ENCODE measurements around the gene PSEN2.
"Not testable (repeated sequence)": the region's sequence is repeated elsewhere in the genome, so short reads cannot be mapped to it uniquely, and the experiment has no call there.

PSEN2 gene

DNA sequence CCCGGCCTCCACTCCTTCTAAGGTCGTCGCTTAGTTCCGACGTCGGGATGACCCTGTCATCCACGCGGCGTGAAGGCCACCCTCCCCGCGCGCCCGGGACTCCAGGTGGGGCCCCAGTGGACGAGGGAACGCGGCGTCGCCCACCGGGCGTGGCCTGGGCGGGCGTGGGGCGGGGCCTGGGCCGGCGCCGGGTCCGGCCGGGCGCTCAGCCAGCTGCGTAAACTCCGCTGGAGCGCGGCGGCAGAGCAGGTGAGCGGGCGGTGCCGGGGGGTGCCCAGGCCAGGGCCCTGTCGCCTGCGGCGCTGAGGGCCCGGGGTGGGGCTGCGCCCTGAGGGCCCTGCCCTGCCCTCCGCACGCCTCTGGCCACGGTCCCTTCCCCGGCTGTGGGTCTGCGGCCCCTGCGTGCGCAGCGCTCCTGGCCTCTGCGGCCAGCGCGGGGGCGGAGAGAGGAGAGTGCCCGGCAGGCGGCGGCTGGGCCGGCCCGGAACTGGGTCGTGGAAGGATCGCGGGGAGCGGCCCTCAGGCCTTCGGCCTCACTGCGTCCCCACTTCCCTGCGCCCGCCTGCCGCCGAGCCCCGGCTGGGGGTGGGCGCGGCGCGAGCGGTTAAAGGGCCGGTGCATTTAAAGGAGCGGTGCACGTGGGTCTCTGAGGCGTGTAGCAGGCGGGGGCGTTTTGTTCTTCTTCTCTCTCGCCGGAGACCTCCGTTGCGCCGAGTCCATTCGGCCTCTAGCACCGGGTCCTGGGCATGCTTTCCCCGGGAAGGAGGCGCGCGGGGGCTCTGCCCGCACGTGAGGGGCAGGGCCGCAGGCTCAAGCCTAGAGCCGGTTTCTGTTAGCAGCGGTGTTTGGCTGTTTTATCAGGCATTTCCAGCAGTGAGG is at the start of gene PSEN2:
Gene PSEN2, plus strand, starts transcription at position 216 of the 879 bp plus-strand sequence. CDS start 11,292 bp downstream, outside the sequence.
- DNase-seq = peak; percentile 75

DNA sequence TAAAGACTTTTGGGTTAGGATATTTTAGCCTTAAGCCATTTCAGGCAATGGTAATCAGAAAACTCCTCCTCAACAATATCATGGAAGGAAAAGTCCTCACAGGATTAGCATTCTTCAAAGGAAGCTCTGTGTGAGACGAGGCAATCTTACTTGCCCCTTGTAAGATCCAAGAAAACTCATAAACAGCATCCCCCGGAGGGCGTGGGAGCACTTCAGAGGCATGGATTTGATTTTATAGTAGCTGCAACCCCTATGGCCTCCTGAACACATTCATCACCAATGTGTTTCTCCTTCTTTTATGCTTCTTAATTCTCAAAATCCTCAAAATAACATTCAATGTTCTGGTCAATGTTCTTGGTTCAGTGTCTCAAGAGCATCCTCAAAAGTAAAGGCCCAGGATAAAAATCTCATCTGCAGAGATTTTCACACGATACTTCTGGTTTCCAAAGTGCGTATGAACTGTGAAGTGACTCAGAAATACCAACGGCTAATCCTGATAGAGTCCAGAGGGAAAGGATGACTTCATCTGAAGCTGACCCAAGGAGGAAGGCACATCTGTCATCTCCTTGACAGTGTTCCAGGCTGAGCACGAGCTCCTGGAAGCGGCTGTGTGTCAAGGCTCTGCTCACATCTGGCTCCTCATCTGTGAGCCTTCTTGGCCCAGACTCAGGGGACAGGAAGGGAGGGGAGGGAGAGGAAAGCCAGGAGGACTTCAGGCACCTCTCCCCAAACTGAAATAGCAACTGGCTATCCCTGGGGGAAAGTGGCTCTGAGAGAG is 49.3 kb upstream of the PSEN2 start:
- DNase-seq = peak; percentile 42

DNA sequence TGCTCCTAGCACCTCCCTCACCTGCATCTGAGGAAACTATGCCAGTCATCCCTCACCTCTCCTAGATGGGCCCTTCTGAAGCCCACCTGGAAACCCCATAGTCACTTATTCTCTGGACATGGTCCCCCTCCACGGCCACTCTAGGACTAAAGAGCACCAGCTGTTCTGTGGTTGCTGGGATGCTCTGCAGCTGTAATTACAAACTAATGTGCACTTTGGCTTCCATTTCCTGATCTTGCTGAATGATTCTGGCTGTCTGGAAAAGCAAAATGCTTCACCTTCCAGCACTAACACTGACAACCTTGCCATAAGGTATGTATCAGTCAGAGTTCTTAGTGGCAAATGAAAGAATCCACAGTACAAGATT is 48.7 kb upstream of the PSEN2 start:
- DNase-seq = no peak

DNA sequence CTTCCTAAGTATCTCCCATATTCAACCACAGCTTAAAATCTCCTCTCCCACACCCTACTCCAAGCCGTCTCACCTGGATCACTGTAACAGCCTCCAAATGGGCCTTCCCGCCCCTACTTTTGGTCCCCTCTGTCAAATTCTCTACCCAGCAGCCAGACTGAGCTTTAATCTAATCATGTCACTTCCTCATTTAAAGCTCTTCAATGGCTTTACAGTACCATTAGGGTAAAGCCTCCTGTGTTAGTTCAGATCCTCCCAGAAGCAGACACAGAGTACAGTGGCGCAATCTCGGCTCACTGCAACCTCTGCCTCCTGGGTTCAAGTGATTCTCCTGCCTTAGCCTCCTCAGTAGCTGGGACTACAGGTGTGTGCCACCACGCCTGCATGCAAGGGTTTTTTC is 46.8 kb upstream of the PSEN2 start:
- DNase-seq = no peak

DNA sequence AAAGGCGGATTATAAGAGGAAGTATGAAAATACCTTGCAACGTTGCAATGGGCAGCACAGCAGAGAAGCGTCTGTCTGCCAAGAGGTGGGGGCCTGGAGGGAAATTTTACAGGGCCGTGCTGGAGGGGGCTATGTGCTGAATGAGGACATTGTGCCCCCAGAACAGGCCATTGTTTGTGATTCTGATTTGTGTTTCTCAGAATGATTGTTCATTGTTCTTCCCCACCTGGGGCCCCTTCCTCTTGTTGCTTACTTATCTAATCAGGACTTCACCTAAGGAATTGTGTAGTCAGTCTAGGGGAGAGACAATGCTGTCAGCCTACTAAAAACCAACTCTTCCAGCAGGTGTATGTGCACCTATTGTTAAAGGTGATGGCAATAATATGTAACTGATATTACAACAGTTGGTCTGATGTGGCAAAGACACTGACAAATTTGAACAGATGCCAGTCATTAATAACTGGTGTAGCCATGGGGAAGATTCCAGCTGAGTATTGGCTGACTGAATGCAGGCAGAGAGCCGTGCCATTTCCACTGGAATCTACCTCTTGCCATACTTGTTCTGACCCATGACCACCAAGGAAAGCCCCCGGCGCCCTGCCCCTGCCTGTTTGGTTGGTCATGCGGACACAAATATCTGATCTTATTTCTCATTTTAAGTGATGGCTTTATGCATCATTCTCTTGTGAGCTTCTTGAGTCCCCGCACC is 45.2 kb upstream of the PSEN2 start:
- no peak for DNase-seq

DNA sequence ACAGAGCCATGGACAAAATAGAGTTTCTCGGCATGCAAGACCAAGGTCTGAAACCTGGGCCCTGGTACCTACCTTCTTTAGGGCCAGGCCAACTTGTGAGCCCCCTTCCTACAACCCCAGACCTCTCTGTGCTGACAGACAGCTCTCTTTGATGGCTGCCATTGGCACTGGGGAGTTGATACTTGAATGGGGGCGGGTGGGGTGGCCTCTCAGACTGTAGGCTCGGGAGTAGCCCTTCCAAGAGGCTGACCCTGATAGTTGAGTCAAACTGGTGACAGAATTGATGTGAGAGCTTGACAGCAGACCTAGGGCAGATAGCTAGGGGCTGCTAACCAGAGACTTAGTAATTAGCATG is 44.7 kb upstream of the PSEN2 start:
- DNase-seq = no peak

DNA sequence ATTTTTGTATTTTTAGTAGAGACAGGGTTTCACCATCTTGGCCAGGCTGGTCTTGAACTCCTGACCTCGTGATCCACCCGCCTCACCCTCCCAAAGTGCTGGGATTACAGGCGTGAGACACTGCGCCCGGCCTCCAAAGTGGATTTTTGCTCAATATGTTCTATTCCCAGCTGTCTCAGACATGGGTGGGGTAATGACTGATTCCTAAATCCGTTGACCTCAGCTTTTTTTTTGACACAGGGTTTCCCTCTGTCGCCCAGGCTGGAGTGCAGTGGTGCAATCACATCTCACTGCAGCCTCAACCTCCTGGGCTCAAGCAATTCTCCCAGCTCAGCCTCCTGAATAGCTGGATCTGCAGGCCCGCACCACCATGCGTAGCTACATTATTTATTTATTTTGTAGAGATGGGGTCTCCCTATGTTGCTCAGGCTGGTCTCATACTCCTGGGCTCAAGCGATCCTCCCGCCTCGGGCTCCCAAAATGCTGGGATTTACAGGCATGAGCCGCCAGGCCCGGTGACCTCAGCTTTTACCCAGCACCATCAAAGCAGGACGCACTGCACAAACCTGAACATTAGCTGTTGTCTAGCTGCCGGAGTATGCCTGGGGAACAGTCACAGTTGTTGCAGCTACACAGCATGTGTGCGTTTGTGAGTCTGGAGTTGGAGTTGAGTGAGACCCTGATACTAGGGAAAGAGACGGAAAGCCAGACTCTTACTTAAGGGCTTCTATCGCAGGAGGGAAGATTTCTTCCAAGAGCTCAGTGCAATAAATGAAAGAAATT is 43.7 kb upstream of the PSEN2 start:
- no peak for DNase-seq

DNA sequence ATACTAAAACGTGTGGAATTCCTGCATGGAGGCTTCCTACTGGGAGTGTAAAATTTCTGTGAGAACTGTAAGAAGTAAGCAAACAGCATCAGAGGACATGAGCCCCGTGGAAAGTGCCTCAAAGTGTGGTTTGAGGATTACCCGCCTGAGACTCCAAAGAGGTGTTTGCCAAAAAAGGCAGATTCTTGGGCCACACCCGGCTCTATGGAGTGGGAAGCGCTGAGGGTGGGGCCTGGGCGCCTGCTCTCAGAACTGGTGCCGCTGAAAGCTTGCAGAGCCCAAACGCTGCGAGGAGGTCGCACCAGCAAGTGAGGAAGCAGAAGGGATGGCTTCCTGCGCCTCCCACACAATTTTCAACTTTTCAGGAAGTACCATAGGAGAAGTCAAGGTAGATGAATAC is 43.0 kb upstream of the PSEN2 start:
- DNase-seq = no peak

DNA sequence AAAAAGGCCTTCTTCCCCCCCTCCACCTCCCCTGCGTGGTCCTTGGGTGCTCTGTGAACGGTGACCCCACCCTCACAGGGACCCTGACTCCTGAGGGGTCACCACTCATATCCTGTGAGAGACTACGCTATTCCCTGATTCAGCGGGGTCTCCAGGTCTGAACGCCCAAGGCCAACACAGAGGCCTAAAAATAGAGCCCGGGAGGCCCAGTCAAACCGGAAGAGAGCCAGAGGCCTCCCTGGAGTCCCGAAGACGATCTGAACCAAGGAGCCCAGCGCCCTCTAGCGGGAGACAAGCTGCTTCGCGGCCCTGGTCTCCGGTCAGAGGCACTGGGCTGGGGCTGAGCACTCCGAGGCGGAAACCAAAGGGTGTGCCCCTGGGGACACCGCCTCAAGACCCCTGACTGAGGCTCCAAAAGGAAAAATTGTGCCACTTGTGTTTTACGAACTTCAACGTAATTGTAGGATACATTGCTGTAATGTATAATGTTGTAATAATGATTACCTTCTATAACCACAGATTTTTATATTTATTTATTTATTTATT is 42.4 kb upstream of the PSEN2 start:
- no peak for DNase-seq

DNA sequence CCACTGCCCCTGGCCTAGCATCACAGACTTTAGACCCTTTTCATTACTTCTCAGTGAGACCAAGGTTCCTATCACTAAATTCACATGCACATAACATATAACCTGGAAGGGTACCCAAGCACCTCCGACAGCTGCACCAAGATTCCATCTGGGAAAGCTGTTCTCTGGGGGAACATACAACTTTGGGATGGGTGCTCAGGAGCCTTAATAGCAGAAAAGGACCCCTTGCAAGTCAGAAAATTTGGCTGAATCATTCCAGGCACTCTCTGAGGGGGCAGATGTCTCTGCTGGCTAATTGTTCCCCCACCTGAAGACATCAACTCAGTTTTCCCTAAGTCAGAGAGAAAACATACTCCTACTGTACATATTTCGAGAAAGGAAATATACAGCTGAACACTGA is 41.3 kb upstream of the PSEN2 start:
- DNase-seq = no peak

DNA sequence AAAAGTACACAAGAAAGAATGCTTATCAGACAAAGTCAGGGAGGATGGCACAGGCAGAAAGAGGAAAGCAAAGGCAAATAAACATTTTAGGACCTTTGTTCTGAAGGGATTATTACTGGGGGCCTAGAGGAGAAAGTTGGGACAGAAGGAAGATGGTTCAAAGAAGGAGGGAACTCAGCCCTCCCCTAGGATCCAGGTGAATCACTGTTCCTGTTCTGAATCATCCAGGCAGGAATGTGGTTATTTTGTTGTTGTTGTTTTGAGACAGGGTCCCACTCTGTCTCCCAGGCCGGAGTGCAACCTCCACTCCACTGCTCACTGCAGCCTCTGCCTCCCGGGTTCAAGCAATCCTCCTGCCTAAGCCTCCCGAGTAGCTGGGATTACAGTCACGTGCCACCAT is 38.5 kb upstream of the PSEN2 start:
- DNase-seq = no peak

DNA sequence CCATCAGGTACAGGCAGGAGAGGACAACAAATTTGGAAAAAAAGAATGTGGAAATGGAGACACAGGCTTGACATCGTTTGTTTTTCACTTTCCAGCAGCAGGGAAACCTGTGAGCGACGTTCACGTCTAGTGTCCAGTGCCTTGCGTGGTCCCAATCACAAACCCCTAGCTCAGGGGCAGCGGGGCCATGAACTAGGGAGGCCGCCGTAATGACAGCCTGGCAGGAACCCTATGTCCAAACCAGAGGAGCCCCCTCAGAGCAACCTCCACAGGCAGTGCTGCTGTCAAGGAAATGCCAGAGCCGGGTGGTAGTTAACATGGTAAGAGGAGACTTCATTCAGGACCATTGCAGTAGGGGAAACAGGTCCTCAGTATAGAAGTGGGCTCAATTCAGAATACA is 37.8 kb upstream of the PSEN2 start:
- no peak for DNase-seq

DNA sequence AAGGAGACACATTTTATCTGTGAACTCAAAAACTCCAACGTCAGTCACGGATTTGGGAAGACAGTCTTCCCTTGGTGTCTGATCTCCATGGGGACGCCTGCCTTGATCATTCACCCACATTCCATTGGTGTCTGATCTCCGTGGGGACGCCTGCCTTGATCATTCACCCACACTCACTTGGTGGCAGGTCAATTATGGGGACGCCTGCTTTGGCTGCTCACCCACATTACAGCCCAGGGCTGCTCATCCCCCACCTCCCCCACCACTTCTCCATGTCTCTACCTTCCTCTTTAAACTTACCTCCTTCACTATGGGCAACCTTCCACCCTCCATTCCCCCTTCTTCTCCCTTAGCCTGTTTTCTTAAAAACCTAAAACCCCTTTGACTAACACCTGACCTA is 36.2 kb upstream of the PSEN2 start:
- not testable (repeated sequence) for DNase-seq

DNA sequence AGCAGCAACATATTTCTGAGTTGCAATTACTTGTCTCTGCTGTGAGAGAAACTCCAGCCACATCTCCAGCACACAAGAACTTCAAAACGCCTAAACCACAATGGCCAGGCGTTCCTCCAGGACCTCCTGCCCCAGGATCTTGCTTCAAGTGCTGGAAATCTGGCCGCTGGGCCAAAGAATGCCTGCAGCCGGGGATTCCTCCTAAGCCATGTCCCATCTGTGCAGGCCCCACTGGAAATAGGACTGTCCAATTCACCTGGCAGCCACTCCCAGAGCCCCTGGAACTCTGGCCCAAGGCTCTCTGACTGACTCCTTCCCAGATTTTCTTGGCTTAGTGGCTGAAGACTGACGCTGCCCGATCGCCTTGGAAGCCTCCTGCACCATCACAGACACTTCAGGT is 35.0 kb upstream of the PSEN2 start:
- DNase-seq = not testable (repeated sequence)

DNA sequence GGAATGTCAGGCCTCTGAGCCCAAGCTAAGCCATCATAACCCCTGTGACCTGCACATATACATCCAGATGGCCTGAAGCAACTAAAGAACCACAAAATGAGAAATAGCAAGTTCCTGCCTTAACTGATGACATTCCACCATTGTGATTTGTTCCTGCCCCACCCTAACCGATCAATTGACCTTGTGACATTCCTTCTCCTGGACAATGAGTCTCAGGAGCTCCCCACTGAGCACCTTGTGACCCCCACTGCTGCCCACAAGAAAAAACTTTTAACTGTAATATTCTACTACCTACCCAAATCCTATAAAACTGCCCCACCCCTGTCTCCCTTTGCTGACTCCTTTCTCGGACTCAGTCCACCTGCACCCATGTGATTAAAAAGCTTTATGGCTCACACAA is 32.5 kb upstream of the PSEN2 start:
- DNase-seq = not testable (repeated sequence)

DNA sequence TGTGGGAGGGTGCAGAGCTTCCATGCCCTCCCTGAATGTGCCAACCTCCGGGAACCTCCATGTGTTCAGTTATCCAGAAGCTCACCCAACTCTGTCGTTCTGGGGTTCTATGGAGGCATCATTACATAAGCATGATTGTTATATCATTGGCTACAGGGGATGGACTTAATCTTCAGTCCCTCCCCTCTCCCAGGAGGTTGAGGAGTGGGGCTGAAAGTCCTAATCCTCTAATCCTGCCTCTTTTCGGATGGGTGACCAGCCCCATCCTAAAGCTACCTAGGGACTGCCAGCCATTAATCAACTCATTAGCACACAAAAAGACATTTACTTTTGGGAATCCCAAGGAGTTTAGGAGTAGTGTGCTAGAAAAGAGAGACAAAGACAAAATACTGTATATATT is 32.0 kb upstream of the PSEN2 start:
- no peak for DNase-seq

DNA sequence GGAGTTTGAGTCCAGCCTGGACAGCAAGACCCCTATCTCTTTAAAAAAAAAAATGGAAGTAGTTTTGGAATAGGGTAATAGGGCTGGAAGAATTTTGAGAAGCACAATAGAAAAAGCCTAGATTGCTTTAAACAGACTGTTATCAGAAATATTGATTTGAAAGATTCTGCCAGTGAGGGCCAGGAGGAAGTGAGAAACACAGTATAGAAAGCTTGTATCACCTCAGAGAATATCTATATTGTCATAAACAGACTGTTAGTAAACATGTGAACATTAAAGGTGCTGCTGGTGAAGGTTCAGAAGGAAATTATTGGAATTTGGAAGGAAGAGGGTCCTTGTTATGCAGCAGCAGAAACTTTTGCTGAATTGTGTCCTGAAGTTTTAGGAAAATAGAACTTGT is 24.8 kb upstream of the PSEN2 start:
- DNase-seq = no peak

DNA sequence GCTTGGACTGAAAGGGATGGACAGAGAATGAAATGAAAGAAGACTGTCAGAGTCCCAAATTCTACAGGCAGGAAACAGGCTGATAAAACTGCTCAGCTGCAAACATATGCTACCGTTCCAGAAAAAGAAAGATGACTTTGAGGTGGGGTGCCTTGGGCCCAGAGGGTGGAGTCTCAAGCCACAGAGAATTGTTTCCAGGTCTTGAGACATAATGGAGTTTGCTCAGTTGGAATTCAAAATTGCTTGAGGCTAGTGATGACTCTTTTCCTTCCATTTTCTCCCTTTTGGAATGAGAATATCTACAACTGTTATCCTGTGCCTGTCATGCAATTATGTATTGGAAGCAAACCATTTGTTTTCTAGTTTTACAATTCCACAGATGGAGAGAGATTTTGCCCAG is 23.6 kb upstream of the PSEN2 start:
- no peak for DNase-seq

DNA sequence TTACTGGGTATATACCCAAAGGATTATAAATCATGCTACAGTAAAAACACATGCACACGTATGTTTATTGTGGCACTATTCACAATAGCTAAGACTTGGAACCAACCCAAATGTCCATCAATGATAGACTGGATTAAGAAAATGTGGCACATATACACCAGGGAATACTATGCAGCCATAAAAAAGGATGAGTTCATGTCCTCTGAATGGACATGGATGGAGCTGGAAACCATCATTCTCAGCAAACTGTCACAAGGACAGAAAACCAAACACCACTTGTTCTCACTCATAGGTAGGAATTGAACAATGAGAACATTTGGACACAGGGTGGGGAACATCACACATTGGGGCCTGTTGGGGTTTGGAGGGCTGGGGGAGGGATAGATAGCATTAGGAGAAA is 15.9 kb upstream of the PSEN2 start:
- DNase-seq = not testable (repeated sequence)

DNA sequence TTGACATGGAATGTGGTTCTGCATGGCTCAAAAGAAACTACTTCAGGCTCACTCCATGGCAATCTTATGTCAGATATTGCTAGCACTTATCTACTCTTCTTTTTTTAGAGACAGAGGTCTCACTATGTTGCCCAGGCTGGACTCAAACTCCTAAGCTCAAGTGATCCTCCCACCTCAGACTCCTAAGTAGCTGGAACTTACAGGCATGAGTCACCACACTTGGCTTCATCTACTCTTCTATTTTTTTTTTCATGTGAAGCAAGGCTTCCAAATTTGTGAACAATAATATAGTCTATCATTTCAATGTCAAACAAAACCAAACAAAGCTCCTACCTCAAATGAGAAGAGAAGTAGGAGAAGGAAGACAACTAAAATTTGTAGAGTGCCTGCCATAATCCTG is 7.5 kb upstream of the PSEN2 start:
- DNase-seq = no peak

DNA sequence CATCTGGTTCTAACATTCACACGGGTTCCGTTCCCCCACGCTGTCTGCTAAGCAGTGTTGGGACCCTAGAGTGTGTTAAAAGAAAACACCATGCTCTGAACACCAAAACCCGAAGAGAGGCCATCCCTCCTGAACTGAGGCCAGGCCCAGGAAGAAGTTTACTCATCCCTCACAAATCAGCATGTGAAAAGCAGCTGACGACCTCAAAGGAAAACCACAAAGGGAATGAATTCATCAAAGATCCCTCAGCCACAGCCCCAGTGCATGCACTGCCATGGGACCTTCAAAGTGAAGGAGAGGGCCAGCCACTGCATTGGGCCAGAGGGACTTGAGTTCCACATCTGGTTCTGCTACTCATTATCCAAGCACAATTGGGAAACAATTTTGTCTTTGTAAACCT is 7.0 kb upstream of the PSEN2 start:
- peak; percentile 15 for DNase-seq

DNA sequence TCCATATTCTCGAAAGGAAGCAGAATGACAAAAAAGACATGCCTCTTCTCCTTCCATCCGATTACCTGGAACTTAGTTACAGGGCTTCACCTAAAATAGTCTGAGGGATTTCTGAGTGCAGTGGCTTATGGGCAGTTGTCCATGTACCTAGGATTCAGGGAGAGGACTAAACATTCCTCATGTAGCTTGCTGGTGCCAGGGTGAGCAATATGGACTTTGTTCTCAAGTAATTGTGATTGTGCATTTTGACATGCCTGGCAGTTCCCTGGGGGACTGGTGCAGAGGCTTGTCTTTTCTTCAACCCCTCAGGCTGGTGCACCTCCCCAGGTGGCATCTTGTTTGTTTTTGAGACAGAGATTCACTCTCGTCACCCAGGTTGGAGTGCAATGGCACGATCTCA is 6.1 kb upstream of the PSEN2 start:
- no peak for DNase-seq

DNA sequence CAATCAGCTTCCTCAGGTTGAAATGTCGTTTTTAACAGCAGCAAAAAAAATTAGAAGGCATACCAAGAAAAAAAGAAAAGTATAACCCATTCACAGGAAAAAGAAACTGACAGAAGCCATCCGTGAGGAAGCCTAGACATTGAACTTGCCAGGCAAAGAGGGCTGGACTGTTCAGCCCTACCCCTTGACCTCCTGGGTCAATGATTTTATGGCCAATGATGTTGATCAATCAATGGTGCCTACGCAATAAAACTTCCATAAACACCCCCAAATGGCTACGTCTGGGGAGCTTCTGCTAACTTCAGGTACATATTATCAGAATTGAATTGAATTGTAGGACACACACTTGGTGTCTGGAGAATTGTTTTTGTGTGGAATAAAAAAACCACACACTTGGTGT is 4.8 kb upstream of the PSEN2 start:
- no peak for DNase-seq
